Measurements from ENCODE around the gene CLIC2.

The CLIC2 gene

GRCh38 chrX:155330992-155331391 is 3.4 kb downstream of the CLIC2 start:
- TF ChIP-seq CTCF (IDR thresholded peaks at IDR 0.05; ENCODE audit: low read depth, low read length): no peak
- Histone ChIP-seq H3K4me3 (ENCODE audit: low read depth, low read length) (no peak overlapping the region), H3K9me3 (no peaks in the 10 kb centered on the region), H3K4me1 (no peaks in the 10 kb centered on the region), H3K27me3 (no peaks in the 10 kb centered on the region), H3K36me3 (no peaks in the 10 kb centered on the region)
- DNase-seq: no peak

- no peaks in the 10 kb centered on the region for H3K9me3 ChIP-seq
- no peak for DNase-seq
- H3K36me3 ChIP-seq: no peaks in the 10 kb centered on the region
- H3K27me3 ChIP-seq: no peaks in the 10 kb centered on the region
- TF ChIP-seq CTCF (IDR thresholded peaks at IDR 0.05; ENCODE audit: low read depth, low read length): no peak
- H3K4me1 ChIP-seq: no peaks in the 10 kb centered on the region
- no peak overlapping the region for H3K4me3 ChIP-seq (ENCODE audit: low read depth, low read length)
Measured at GRCh38 chrX:155329293-155329692, 5.1 kb downstream of the CLIC2 start.

GRCh38 chrX:155326610-155327009 is 7.8 kb downstream of the CLIC2 start:
- Histone ChIP-seq H3K27me3 (no peaks in the 10 kb centered on the region), H3K9me3 (no peaks in the 10 kb centered on the region), H3K36me3 (no peaks in the 10 kb centered on the region), H3K4me1 (no peaks in the 10 kb centered on the region), H3K4me3 (ENCODE audit: low read depth, low read length) (no peak overlapping the region)
- no peak for DNase-seq
- TF ChIP-seq CTCF (IDR thresholded peaks at IDR 0.05; ENCODE audit: low read depth, low read length): no peak

GRCh38 chrX:155314260-155314659 is 20.2 kb downstream of the CLIC2 start:
- no peak for TF ChIP-seq CTCF (IDR thresholded peaks at IDR 0.05; ENCODE audit: low read depth, low read length)
- no peaks in the 10 kb centered on the region for H3K36me3 ChIP-seq
- no peaks in the 10 kb centered on the region for H3K4me1 ChIP-seq
- no peaks in the 10 kb centered on the region for H3K27me3 ChIP-seq
- no peaks in the 10 kb centered on the region for H3K9me3 ChIP-seq
- no peak for DNase-seq
- no peak overlapping the region for H3K4me3 ChIP-seq (ENCODE audit: low read depth, low read length)

GRCh38 chrX:155313766-155314165 is 20.6 kb downstream of the CLIC2 start:
- no peaks in the 10 kb centered on the region for H3K36me3 ChIP-seq
- no peak for DNase-seq
- no peaks in the 10 kb centered on the region for H3K4me1 ChIP-seq
- TF ChIP-seq CTCF (IDR thresholded peaks at IDR 0.05; ENCODE audit: low read depth, low read length): no peak
- H3K9me3 ChIP-seq: no peaks in the 10 kb centered on the region
- no peak overlapping the region for H3K4me3 ChIP-seq (ENCODE audit: low read depth, low read length)
- H3K27me3 ChIP-seq: no peaks in the 10 kb centered on the region

- Histone ChIP-seq H3K4me1 (no peaks in the 10 kb centered on the region), H3K36me3 (no peaks in the 10 kb centered on the region), H3K4me3 (ENCODE audit: low read depth, low read length) (no peak overlapping the region), H3K27me3 (no peaks in the 10 kb centered on the region), H3K9me3 (no peaks in the 10 kb centered on the region)
- no peak for TF ChIP-seq CTCF (IDR thresholded peaks at IDR 0.05; ENCODE audit: low read depth, low read length)
- no peak for DNase-seq
Measured at GRCh38 chrX:155293771-155294170, 40.6 kb downstream of the CLIC2 start.

All from BE2C (cell line).